H1 (cell line): Measurements from ENCODE around the gene DUSP9.

Source experiments
- ASH2L ChIP-seq: fragments of 200-600, 300-600 bp; sonication (generic); IDR thresholded peaks from one replicate; pipeline ENCODE4 v1.7.1; 2017; ENCODE audit warnings: low read length
- ATF2 ChIP-seq: IDR thresholded peaks from 2 replicates; pipeline ENCODE4 v1.6.1; 2012; ENCODE audit warnings: low read length, inconsistent platforms
- CTCF ChIP-seq, 3 experiments: IDR thresholded peaks; 1 replicate in 2 of 3; 2 replicates in 1 of 3; pipeline versions ENCODE4 v1.5.1 to v1.6.1; 2011; ENCODE audit warnings: low read length in 3 of 3, mild to moderate bottlenecking in 3 of 3, inconsistent platforms in 2 of 3, low read depth in 1 of 3, moderate library complexity in 1 of 3; ENCODE audit not compliant: insufficient read depth in 1 of 3; ENCODE audit errors: control extremely low read depth in 1 of 3
- EZH2 ChIP-seq: fragments of 200-600 bp; sonication (generic); IDR thresholded peaks from 2 replicates; pipeline ENCODE4 v1.7.1; 2012; ENCODE audit warnings: low read depth, mild to moderate bottlenecking, moderate library complexity, low read length, inconsistent platforms; ENCODE audit not compliant: severe bottlenecking
- HDAC2 ChIP-seq, 2 experiments: fragments of 300-600 bp in 1 of 2; sonication (generic) in 1 of 2; IDR thresholded peaks; 2 replicates each; pipeline ENCODE4 v1.6.1; 2011 to 2012; ENCODE audit warnings: low read depth in 2 of 2, low read length in 2 of 2, mild to moderate bottlenecking in 2 of 2, moderate library complexity in 2 of 2, borderline replicate concordance in 1 of 2, inconsistent platforms in 1 of 2
- POLR2AphosphoS5 ChIP-seq: IDR thresholded peaks from 2 replicates; pipeline ENCODE4 v1.6.1; 2011; ENCODE audit warnings: low read depth, low read length
- RAD21 ChIP-seq, 2 experiments: IDR thresholded peaks in 1 of 2; conservative IDR thresholded peaks in 1 of 2; 2 replicates each; pipeline ENCODE4 v1.6.1; 2011; ENCODE audit warnings: low read depth in 2 of 2, low read length in 2 of 2, improper control_type of control experiment in 1 of 2, inconsistent platforms in 1 of 2, mild to moderate bottlenecking in 1 of 2, moderate library complexity in 1 of 2
- RFX5 ChIP-seq: IDR thresholded peaks from 2 replicates; pipeline ENCODE4 v1.6.1; 2011; ENCODE audit warnings: low read depth, low read length, improper control_type of control experiment, borderline replicate concordance
- RNF2 ChIP-seq: fragments of 200-900, 300-1000 bp; sonication (generic); IDR thresholded peaks from 2 replicates; pipeline ENCODE4 v1.7.1; 2016; ENCODE audit warnings: borderline replicate concordance, low read depth, mild to moderate bottlenecking, antibody characterized with exemption, low read length; ENCODE audit not compliant: poor library complexity, severe bottlenecking; ENCODE audit errors: missing control alignments
- SP1 ChIP-seq: IDR thresholded peaks from 2 replicates; pipeline ENCODE4 v1.6.1; 2011; ENCODE audit warnings: low read depth, low read length

DNA sequence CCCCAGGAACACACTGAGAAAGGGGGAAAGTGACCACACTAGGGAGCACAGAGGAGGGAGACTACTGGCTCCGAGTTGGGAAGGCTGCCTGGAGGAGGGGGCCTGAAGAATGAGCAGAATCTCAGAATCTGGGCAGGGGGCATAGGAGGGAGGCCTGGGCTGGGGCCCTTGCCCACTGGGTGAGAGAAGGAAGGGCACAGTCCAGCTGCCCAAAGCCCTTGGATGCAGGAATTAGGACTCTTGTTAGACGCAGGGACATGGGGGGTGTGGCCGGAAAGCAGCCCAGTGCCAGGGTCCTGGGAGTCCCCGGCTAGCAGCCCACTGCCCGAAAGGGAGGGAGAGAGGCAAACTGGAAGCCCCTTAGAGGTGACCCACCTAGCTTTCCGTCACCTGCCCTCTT, 1.9 kb upstream of the DUSP9 start:
- TF ChIP-seq POLR2AphosphoS5 (no peak), SP1 (no peak), RAD21 (IDR thresholded peaks at IDR 0.05 in 1 of 2, conservative IDR thresholded peaks at IDR 0.05 in 1 of 2; ENCODE audit: low read depth in 2 of 2, low read length in 2 of 2) (no peak), RNF2 (no peak), ASH2L (no peak), EZH2 (no peak), CTCF (IDR thresholded peaks at IDR 0.05; ENCODE audit: control extremely low read depth in 1 of 3, insufficient read depth in 1 of 3, low read depth in 1 of 3, low read length in 3 of 3) (no peak), RFX5 (no peak), ATF2 (no peak), HDAC2 (IDR thresholded peaks at IDR 0.05; ENCODE audit: borderline replicate concordance in 1 of 2, low read depth in 2 of 2, low read length in 2 of 2) (no peak)
